ENCODE data around the gene GPN3.
"Not testable (repeated sequence)": the region's sequence is repeated elsewhere in the genome, so short reads cannot be mapped to it uniquely, and the experiment has no call there.

Gene GPN3

DNA sequence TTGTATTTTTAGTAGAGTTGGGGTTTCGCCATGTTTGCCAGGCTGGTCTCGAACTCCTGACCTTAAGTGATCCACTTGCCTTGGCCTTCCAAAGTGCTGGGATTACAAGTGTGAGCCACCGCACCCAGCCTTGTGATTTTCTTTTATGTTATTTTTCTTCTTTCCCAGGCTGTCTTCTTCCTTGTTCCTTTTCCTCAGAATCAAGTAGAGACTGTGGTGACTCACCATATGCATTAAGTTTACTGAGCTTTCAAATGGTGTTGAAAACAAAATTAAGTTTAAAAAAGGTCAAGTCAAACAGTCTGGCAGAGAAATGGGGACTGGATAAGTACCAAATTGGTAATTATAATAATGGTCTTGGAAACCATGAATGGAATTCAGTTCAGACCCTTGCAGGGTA lies 23.6 kb downstream of the GPN3 start:
- no peak for DNase-seq

DNA sequence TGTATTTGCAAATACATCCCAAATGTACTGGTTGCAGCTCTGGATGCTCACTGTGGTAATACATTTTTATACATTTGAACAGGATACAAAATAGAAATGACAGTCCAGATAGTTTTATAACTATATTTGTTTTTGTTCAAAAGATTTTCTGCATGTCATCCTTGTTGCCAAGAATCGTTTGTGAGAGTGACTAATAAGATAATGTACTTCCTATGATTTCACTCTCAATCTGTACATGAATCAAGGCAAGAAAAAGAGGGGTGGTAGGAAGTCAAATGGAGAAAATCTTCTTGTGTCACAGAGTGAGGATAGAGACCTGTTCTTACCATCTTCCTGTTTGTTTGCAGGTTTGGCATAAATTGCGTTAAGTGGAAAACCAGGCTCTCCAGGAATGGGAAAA lies 31.8 kb downstream of the GPN3 start:
- DNase-seq = no peak

DNA sequence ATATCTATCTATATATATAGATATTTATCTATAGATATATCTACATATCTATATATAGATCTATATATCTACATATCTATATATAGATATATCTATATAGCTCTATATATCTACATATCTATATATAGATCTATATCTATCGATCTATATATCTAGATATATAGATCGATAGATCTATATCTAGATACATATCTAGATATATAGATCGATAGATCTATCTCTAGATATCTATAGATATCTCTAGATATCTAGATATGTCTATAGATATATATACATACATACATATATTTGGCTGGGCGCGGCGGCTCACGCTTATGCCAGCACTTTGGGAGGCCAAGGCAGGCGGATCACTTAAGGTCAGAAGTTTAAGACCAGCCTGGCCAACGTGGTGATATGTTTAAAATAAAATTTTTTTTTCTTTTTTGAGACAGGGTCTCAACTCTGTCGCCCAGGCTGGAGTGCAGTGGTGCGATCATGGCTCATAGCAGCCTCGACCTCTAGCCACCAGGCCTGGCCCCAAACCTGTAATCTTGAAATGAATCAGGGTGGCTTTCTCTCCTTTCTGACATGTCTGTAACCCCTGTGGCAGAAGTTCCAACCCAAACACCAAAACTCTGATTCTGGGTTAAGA lies 36.0 kb downstream of the GPN3 start:
- no peak for DNase-seq

DNA sequence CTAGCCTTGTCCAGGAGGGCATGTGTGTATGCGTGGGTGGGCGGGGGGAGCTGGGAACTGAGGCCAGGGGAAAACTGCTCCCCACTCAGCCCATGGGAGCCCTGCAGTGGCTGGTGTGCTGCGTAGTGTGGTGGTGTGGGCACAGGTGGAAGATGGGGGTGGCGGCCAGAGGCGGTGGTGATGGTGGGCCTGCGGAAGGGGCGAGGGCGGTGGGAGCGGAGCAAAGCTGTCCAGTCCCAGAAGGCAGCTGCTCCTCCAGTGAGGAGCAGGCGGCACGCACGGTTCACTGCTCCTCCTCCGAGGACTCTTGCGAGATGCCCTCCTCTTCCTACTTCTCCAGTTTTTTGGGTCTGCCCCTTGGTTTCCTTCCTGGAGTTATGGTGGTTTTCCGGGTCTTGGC lies 38.4 kb downstream of the GPN3 start:
- DNase-seq = not testable (repeated sequence)

DNA sequence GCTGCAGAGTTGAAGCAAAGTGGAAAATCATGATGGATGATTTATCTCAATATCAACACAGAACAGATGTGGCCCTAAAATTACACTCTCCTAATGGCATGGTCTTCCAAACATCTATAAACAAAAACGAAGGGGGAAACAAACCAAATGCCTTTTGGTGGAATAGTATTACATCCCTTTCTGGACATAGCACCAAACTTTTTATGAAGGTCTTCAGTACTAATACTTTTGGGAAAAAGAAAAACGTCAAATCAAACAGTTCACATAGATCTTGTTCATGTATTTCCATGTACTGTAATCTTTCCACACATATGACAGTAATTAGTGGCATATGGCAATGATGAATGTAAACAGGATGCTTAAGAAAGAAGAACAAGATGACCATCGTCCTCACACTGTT lies 41.7 kb downstream of the GPN3 start:
- DNase-seq = no peak

DNA sequence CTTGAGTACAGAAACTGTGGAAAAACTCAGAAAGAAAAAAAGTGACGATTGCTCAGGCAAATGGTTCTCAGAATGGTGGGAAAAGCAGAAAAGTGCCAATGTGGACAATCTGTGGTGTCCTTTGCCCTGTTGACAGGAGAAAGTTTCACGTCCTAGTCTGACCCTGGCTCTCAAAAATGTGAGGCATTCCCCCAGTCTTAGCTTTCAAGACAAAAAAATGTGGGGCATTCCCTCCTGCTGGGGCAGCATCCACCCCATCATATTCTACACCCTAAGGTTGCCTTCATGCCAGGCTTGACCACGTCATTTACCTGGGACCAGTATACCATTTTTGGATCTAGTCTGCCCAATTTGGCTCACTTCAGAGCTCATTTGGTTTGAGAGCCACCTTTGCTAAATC lies 43.8 kb downstream of the GPN3 start:
- DNase-seq = no peak

DNA sequence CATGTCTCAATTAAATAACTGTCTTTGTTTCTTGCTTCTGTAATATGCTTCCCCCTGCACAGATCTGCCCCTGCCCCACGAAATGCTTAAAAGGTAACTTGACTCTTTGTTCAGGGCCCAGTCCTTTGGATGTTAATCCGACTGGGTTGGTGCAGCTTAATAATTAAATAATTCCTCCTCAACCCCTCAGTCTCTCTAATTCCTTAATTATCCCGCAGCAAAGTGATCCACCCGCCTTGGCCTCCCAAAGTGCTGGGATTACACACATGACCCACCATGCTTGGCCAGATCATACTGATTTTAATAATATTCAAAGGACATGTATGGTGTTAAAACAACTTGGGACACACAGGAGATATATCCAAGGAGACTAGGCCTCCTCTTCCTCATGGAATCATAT lies 46.4 kb downstream of the GPN3 start:
- no peak for DNase-seq

DNA sequence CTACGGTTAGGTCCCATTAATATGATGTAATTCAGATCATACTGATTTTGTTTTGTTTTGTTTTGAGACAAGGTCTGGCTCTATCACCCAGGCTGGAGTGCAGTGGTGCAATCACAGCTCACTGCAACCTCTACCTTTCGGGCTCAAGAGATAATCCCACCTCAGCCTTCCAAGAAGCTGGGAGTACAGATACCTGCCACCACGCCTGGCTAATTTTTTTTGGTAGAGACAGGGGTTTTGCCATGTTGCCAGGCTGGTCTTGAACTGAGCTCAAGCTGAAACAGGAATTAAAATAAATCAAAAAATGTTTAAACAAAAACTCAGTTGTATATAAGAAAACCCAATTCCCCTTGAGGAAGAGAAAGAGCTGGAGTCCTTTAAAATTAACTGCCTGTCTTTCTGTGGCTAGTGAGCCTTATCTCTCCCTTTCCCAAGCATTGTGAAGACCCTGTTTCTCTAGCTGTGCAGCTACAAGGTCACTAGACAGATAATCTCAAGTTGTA lies 46.8 kb downstream of the GPN3 start:
- DNase-seq = no peak

DNA sequence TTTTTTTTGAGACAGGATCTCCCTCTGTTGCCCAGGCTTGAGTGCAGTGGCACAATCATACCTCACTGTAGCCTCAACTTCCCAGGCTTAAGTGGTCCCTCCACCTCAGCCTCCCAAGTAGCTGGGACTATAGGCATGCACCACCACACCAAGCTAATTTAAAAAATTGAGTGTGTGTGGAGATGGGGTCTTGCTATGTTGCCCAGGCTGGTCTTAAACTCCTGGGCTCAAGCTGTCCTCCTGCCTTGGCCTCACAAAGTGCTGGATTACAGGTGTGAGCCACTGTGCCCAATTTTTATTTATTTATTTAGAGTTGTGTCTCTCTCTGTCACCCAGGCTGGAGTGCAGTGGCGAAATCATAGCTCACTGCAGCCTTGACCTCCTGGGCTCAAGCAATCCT lies 47.4 kb downstream of the GPN3 start:
- DNase-seq = not testable (repeated sequence)

DNA sequence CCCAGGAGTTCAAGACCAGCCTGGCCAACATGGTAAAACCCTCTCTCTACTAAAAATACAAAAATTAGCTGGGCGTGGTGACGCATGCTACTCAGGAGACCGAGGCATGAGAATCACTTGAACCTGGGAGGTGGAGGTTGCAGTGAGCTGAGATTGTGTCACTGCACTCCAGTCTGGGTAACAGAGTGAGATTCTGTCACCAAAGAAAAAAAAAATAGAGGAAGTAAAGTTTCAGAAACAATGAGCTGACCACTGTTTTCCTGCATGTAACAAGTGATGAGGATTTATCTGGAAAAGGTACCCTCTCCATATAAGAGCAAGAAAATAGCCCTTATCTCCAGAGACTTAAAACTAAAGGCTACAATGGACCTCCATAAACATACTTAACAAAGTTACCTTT lies 50.9 kb downstream of the GPN3 start:
- peak; percentile 32 to 48 for DNase-seq

DNA sequence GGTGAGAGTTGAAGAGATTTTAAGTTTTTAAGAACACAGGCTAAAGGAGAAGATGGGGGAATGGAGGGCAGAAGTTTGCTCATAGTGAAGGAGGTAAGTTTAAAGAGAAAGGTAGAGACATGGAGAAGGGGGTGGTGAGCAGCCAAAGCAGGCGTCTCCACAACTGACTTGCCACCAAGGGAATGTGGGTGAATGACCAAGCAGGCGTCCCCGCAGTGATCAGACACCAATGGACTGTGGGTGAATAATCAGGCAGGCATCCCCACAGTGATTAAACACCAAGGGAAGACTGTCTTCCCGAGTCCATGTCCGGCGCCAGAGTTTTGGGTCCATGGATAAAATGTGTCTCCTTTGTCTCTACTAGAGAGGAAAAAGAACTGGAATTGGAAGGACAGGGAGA lies 58.0 kb downstream of the GPN3 start:
- DNase-seq = not testable (repeated sequence)

DNA sequence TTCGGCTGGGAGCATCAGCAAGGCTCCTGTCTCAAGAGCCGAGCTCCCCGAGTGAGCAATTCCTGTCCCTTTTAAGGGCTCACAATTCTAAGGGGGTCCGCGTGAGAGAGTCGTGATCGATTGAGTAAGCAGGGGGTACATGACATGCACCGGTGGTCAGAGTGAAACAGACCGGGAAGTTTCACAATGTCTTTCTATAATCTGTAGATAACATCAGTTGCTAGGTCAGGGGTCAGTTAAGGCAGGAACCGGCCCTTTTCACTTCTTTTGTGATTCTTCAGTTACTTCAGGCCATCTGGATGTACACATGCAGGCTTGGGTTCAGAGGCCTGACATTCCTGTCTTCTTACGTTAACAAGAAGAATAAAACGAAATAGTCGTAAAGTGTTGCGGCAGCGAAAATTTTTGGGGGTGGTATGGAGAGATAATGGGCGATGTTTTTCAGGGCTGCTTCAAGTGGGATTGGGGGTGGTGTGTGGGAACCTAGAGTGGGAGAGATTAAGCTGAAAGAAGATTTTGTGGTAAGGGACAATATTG lies 62.9 kb downstream of the GPN3 start:
- not testable (repeated sequence) for DNase-seq

DNA sequence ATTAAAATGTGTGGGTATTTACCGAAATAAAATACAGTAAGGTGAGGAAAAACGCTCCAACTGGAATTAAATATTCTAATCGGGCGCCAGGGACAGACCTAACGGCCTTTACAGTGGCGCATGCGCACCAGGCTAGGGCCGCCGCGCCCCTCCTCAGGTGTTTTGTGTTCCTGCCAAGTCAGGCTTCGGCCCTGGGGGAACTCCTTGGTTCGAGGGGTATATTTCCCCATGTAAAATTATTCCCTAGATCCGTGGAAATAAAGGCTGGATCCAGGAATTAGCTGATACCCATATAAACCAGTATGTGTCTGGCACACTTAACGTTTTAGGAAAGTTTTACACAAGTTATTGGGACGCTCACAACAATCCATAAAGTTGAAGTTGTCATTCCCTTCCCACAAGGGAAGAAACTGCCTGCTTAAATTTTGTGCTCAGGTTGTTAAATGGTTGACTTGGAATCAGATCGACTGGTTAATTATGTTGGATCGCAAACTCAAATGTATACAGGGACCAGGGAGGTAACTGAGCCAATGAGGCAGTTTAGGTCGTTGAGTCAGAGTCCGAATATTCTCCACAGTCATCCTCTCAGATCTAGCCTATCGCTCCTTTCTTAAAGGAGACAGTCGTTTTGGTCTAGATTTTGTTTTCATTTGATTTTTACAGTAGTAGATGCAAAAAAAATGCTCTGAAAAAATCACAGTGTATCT lies 63.9 kb downstream of the GPN3 start:
- peak; percentile 66 to 76 for DNase-seq

DNA sequence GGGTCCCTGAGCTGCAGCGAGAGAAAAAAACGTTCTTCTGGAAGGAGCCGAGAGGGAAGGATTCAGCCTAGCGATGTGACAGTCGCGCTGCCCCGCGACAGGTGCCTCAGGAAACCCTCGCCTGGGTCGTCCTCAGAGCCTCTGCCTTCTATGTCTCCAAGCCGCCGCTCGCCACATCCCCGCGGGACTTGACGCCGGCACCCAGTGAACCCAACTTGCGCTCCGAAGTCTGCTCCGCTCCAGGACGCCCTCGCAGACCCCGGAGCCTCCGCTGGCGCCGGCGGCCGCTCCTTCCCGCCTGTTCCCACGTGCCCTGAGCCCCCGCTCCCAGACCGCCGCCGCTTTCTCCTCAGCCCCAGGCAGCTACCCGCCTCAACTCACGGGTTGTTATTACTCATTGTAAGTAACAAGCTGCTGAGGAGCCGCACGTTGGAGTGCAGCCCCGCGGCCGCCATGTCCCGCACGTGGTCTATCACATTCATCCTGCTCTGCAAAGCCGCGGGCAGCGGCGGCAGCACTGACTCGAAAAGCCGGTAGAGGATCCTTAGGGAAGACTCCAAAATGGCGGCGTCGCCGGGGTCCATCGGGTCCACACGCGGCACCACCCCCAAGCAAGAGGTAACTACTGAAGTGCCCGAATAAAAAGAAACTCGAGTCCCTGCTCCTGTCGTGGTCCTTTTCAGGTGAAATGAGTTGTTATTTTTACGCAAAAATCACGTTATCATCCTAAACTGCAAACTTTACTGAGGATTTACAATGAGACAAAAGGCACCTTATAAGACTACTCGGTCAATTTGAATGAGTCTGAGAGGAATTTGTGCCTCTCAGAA lies 64.7 kb downstream of the GPN3 start, which contains the start of gene ANAPC7:
Gene ANAPC7 (minus strand): TSS at position 563 of the 830 bp plus-strand sequence. CDS start 81 bp downstream, at position 482.
- peak; percentile 90 to 94 for DNase-seq
